ENCODE data around the gene PIK3R1.
"Not testable (repeated sequence)": the region's sequence is repeated elsewhere in the genome, so short reads cannot be mapped to it uniquely, and the experiment has no call there.

Gene PIK3R1

DNA sequence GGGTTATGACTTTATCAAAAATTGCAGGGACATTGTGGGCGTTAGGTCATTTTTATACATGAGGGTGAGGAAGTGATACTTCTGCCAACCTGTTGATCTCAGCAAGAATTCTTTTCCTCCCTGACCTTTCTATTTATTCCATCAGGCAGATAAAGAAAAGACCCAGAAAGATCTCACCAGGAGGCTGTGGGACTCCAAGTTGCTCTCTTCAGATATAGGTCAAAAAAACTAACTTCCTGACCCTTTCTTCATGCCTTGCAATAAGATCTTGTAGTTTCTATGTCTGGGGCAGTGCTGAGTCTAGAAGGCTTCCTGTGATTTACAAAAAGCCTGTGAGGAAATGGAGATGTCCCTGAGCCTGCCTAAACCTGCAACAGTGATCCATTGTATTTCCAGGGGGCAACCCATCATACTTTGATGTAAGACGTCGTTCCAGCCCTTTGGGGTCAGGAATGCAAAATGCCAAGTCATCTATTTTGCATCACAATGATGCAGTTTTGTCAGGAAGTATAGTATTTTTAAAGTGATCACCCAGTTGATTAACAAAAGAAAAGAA lies 22.0 kb upstream of the PIK3R1 start:
- no peak for DNase-seq (ENCODE audit: low read depth in 3 of 3)

DNA sequence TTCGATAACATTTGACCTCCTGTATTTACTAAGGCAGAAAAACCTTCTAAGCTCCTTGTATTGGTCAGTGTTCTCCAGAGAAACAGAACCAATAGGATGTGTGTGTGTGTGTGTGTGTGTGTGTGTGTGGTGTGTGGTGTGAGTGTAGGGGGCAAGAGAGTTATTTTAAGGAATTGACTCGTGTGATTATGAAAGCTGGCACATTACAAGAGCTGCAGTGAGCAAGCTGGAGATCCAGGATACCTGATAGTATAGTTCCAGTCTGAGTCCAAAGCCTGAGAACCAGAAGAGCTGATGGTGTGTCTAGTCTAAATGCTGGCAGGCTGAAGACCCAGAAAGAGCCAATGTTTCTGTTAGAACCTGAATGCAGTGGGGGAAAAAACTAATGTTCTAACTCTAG lies 21.2 kb upstream of the PIK3R1 start:
- DNase-seq (ENCODE audit: low read depth in 3 of 3) = no peak

DNA sequence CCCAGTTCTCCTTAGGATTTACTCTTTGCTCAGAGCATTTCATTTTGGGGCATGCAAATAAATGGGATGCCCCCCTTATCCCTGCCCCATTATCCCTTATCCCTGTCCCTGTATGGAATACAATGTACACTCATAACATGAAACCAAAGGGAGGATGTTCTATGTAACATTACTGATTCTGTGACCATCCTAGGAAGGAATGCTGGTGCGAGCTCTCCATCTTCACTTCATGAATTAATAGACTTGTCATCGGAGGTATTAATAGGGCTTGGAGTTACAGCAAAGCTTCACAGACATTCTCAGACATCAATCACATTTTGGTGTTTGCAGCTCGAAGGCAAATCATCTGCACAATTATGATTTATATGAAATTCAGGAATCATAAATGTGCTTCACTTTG lies 20.4 kb upstream of the PIK3R1 start:
- no peak for DNase-seq (ENCODE audit: low read depth in 3 of 3)

DNA sequence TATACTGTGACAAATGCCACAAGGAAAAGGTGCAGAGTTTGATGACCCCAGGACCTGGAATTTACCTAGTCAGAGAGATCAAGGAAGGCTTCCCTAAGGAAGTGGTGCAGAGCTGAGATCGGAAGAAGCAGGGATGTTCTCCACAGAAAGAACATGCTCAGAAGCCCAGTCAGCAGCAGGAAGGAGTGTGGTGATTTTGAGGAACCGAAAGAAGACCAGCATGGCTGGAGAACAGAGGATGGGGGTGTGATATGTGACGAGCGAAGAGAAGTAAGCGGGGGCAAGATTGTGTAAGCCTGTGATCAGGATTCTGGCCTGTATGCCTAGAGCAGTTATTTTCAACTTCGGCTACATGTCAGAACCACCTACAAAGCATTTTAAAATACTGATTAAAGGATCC lies 18.7 kb upstream of the PIK3R1 start:
- no peak for DNase-seq (ENCODE audit: low read depth in 3 of 3)

DNA sequence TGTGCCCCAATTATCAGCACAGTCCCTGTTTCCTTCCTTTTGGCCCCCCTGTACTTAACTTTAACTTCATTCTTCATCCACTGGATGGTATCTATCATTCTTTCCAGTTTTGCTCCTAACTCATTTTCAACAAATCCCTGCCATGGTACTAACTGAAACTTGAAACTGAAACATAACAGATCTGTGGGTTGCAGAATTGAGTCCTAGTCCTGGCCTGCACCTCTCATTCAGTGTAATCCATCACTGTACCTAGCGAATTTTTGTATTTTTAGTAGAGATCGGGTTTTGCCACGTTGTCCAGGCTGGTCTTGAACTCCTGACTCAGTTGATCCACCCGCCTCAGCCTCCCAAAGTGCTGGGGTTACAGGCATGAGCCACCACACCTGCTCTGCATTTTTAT lies 15.3 kb upstream of the PIK3R1 start:
- DNase-seq (ENCODE audit: low read depth in 3 of 3) = no peak

DNA sequence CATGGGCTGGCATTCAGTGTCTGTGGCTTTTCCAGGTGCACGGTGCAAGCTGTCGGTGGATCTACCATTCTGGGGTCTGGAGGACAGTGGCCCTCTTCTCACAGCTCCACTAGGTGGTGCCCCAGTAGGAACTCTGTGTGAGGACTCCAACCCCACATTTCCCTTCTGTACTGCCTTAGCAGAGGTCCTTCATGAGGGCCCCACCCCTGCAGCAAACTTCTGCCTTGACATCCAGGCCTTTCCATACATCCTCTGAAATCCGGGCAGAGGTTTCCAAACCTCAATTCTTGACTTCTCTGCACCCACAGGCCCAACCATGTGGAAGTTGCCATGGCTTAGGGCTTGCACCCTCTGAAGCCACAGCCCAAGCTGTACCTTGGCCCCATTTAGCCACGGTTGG lies 4.9 kb upstream of the PIK3R1 start:
- DNase-seq (ENCODE audit: low read depth in 3 of 3) = not testable (repeated sequence)

DNA sequence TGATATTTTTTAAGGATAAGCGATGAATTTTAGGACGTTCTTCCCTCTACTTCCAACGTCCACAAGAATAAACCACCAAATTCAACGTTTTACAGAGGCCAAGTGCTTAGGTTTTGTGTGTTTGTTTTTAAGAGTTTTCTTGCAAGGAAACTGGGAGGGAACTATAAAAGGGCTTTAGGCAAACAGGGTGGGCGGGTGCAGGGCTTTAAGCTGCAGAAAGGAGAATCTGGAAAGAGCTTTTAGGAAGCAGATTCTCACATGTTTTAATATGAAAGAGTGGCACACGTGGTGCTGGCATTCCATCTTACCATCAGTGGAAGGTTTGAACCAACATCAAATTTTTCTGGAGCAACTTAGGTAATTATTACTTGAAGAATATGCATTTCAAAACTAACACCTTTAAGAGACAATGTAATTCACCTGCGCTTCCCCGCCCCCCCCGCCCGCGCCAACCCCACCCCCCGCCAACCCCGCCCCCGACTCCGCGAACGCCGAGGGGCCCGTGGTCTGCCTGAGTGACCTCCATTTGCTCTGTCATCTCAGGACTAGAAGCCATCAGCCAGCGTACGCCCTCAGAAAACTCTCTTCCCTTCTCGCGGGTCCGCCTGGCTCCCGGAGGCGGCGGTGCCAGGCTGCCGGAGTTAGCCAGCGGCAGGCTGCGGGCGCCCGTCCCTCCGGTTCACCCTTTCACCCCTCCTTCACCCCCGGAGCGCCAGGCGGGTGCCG lies 911 bp upstream of the PIK3R1 start:
- DNase-seq (ENCODE audit: low read depth in 3 of 3) = no peak

DNA sequence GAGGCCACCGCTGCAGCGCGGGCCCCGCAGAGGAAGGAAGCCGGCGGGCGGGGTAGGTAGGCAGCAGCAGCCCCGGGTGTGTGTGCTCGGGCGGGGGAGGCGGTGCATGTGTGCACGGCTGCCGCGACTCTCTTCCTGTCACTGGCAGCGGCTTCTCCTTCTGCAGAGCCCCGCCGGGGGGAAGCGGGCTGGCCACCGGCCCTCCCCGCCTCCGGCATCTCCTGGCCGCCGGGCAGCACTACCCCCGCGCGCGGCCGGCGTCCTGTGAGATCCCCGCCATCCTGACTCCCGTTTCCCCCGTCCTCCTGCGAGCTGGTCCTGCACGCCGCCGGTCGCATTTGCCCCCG lies 315 bp downstream of the PIK3R1 start:
- peak in 1 of 3 experiments; percentile 55 for DNase-seq (ENCODE audit: low read depth in 3 of 3)

DNA sequence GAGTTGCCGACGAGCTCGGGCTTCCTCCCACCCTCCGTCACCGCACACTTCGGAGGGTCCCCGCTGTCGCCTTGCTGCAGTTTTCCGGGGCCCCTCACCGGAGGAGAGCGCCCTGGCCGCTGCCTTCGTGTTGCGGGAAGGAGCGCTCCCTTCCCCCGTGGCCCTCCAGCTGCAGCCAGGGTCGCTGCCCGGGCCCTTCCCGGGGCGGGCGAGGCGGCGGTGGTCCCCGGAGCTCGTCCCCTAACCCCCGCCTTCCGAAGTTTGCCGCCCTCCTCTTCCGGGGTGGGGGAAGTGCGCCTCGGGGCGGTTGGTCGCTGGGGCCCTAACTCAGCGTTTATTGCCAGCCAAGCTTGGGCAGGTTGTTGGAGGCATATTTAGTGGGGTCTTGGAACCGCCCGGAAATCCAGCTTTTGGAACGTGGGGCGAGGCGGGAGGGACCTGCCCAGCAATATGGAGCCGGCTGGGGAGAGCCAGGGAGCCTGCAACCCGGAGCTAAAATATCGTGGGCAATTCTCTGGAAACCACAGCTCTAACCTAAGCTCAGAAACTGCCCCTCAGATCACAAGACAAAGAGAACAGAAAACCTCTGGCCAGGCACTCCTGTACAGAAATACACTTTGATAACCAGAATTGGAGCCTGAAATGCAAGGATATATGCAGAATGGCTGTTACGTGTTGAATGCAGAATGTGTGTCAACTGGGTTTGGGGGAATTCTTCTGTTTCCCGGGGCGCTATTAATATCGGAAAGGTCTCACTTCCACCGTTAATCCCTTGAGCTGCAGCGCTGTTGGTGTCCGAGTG lies 890 bp downstream of the PIK3R1 start:
- DNase-seq (ENCODE audit: low read depth in 3 of 3) = peak; percentile 17 to 35 (median 27)

DNA sequence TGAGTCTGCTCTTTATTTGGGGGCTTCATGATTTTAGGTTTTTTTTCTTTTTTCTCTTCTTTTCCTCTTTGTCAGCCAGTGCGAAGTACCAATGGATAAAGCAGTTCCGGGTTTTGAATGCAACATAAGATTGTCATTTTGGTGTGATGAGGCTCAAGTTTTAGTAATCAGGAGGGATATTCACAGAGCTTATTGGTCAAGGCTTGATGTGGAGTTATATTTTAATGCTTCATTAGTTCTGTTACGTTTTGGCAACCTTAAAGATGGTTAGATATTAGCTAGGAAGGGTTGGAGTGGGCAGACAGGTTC lies 1.4 kb downstream of the PIK3R1 start:
- DNase-seq (ENCODE audit: low read depth in 3 of 3) = no peak

DNA sequence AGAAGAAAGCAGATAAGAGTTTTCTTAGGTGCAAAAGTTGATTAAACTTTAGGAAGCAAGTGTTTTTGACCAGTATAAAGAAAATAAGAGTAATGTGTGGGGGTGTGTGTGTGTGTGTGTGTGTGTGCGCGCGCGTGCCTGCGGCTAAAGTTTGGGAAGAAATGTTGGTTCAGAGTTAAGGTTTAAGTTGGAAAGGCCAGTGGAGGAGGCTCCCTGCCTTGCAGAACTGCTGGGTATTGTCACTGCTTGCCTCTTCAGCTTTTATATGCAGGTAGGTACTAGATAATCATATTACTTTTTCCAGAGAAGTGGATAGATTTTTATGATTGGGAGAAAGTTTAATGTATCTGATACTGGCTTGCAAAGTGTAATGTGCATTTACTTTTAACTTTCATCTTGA lies 2.0 kb downstream of the PIK3R1 start:
- no peak for DNase-seq (ENCODE audit: low read depth in 3 of 3)

DNA sequence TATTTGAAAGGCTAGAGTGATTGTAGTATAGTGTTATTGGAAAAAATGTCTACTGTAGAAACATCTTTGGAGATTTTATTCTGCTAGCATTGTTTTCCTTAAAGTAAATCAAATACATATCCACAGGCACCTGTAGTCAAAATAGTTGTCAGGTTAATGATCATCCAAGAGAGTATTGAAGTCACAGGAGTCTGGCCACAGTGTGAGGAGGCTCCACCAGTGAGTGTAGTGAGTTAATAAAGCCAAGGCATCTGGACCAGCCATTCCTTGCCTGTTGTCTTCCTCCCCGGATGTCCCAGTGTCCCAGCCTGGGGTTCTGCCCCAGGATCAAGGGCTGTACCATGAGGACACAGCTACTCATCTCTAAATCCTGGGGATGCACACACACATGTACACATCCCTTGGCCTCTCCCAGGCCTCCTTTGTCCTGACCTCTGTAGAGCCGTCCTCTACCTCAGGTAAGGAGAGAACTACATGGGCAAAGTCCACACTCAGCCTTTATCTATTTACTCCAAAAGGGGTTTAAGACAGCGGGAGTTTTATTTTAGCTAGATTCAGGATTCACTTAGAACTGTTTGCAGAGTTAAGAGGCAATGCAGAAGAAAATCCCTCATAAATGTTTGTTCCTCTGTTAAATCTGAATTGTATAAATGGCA lies 3.7 kb downstream of the PIK3R1 start:
- DNase-seq (ENCODE audit: low read depth in 3 of 3) = no peak

DNA sequence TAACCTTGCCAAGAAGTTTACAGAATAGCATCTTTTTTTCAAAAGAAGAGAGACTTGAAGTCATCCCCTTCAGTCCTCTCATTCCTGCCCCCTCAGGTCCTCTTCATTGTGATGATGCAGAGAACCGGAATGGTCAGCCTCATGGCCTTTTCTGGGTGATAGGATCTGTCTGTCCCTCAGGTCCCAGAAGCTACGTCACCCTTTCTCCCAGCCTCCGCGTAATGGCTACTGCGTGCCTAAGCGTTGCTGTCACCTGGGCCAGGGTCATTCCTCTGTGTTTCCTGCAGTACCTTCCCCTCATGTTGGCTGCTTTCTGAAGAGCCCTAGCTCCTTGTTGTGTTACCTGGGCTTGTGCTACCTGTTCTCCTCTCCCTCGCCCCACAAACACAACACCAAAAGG lies 4.7 kb downstream of the PIK3R1 start:
- DNase-seq (ENCODE audit: low read depth in 3 of 3) = no peak

DNA sequence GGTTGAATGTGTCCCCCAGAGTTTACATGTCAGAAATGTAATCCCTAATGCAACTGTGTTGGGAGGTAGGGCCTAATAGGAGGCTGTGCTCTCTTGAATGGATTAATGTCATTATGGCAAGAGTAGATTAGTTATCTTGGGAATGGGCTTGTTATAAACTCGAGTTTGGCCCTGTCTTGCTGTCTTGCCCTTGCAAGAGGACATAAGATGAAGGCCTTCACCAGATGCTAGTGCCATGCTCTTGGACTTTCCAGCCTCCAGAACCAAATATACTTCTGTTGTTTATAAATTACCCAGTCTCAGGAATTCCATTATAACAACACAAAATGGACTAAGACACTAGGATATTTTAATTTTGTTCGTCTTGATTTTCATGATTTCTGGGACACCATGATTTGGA lies 5.4 kb downstream of the PIK3R1 start:
- DNase-seq (ENCODE audit: low read depth in 3 of 3) = no peak

DNA sequence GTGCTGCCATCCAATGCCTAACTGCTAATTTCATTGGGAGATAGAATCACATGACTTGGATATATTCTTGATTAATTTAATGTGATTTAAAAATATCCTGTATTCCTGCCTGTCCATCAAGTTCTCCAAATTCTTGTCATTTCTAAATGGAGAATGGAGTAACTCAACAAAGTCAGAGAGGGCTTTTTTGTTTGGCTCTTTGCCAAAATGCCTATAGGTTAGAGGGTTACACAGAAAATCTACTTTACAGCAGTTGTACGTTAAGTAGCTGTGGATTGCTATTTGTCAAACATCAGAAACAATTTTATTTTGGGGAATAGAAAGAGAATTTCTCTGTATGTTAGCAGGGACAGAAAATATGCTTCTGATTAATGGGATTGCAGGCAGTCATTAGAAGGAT lies 5.9 kb downstream of the PIK3R1 start:
- DNase-seq (ENCODE audit: low read depth in 3 of 3) = no peak

DNA sequence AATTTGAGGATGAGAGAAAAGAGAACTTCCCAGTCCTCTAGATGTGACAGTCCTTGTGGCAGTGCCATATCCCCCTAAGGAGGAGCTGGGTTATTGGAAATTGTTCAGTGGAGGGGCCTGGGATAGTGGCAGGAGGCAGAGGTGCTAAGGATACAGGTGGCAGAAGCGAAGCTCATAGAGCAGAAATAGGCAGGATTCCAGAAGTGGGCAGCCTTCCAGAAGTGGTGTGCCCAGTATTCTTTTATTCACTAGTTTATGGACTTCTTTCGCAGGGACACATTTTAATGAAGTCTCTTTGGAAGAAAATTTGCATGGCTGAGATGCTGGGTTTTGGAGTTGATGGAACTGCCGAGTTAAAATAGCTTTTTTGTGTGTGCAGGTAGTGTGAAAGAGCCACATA lies 6.8 kb downstream of the PIK3R1 start:
- DNase-seq (ENCODE audit: low read depth in 3 of 3) = no peak

DNA sequence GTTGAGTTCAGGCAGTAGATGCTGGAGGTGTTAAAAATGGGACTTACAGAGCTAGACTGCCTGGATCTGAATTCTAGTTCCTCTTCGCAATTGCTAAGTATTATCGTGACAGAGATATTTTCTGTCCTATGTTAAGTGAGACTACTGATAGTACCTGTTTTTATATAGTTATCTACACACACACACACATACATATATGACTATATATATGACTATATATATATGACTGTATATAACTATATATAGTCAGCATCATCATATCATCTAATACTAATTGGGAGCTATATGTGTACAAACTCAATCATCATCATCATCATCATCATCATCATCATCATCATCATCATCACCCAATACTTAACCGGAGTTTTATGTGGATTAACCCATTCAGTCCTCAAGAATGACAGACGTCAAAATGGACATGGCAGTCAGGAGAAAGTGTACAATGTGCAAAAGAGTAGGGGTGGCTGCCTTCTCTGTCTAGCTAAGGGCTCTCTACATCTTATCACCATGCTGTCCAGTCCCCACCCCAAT lies 7.3 kb downstream of the PIK3R1 start:
- no peak for DNase-seq (ENCODE audit: low read depth in 3 of 3)

DNA sequence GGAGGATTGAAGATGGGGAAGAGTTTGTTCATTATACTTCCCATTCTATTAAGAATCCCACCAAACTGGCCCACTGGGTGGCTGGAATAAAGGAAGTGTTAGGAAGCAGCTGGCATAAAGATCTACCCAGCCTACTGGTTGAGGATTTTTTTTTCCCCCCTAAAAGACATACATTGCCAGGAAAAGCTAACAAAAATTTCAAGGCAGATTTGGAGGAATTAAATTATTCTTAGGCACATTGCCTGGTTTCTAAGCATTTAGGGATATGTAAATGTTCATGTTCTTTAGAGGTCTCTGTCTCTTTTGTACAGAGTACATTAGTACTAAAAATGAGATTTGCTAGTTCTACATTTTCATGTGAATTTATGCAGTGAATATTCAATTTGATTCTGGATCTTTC lies 8.3 kb downstream of the PIK3R1 start:
- no peak for DNase-seq (ENCODE audit: low read depth in 3 of 3)

DNA sequence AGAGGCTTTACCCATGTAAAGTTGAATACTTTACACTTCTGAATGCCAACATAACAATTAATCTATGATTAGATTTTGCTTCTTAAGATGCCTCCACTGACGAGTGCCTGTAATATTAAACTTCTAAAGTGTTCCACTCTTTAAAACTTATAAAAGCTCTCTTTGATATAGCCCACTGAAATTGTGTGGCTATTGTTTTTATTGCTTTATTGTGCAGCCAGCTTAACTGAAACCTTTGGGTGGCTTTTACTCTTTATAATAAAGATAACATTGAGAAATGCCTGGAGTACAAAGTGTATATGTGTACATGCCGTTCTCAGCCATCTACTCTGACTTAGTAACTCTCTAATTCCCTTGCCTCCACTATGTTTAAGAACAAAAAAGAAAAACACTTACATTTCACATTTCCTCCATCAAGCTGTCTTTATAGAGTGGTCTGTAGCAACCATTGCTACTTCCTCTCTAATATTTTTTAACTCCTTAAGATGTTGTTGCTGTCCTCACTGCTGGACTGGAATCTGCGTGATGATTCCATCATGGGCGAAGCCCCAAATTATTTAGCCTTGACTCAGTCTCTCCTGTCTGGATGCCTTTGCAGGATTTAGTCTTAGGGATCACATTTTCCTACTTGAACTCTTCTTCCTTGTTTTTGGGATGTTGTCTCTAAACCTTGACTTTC lies 9.1 kb downstream of the PIK3R1 start:
- DNase-seq (ENCODE audit: low read depth in 3 of 3) = no peak

DNA sequence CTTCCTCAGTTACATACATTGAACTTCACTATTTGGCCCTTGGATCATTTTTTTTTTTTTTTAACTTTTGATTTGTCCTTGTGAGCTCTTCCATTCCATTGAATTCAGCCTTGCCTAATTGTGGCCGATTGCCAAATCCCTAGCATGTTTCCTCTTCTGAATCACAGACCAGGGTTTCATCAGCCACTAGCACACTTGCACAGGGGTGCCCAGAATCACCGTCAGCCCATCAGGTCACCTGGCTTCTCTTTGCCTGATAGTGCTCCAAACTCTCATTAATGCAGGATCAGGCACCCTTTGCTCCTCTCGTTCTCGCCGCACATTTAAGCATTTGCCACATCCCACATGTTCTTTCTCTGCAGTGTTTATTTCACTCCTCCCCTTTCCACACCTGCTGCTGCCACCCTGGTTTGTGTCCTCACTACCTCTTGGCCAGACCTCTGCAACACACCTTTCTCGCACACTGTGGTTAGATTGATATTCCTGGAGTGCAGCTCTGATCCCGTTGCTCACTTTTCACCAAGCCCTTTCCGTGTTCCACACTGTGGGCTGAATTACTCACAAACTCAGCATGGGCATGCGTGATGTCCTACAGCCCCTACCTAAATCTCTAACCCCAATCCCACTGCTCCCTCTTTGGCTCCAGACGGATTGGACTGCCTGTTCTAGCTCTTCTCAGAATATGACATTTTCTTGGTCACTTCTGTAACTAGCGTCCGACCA lies 9.8 kb downstream of the PIK3R1 start:
- no peak for DNase-seq (ENCODE audit: low read depth in 3 of 3)

DNA sequence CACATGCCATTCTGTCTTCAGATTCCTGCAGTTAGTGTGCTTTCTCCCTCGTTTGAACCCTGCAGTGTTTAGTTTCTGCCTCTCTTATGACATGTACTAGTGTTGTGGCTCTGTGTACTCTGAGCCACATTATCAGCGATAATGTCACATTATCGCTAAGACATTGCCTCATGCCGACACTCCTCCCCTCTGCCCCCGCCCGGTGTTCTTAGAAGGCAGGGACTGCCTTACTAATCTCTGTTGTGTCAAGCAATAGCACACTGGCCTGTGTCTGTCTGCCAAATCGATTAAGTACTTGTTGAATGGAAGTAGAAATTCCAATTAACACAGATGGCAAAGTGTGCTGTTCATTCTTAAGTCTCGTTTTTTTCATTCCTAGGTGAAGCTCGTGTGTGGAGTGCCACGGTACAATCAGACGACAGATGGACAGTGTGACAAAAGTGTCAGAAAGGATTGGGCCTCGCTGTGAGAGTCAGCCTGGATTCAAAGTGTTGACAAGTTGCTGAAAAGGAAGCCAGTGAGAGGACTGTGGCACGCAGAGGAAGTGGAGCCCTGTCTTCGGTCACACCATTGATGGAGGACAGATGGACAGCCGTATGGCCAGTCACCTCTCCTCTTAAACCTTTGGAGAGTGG lies 10.5 kb downstream of the PIK3R1 start:
- no peak for DNase-seq (ENCODE audit: low read depth in 3 of 3)

Measured in stimulated activated CD4-positive, alpha-beta T cell treated with anti-CD3 and anti-CD28 coated beads, TNF-alpha, amount 100 ng/mL, for 4 hours (primary cell).